Measurements from ENCODE around the gene PLEKHG7. TPM values are rescaled to one million over a fixed set of nuclear protein-coding genes. Genes with fewer than 3 reads are reported as not detected.

Gene PLEKHG7
- total and polyA plus RNA-seq, 10 of the 15 experiments (the other 5 are each of a cell fraction or from before 2014, with no cell fraction given), result 0.16 to 1.3 (median 0.65) TPM; not detected in 1

GRCh38 chr12:92721656-92722055, 18.9 kb downstream of the PLEKHG7 start:
- no peak overlapping the region for H3K9ac ChIP-seq (ENCODE audit: control insufficient read depth, insufficient read depth, low read length)
- in situ Hi-C loops (cut with MboI) (no loop called here), intact Hi-C loops (cut with micrococcal nuclease; ENCODE audit: unreplicated experiment) (no loop called here)
- H3K27ac ChIP-seq (ENCODE audit: control insufficient read depth, insufficient read depth), result no peak overlapping the region
- H4K20me1 ChIP-seq (ENCODE audit: control insufficient read depth, insufficient read depth), result no peaks in the 10 kb centered on the region
- TF ChIP-seq USF1 (IDR thresholded peaks at IDR 0.05; ENCODE audit: borderline replicate concordance, extremely low read length, insufficient read depth, low read depth, low read length) (no peak), SREBF2 (IDR thresholded peaks at IDR 0.05; ENCODE audit: low read length) (no peak), TCF12 (IDR thresholded peaks at IDR 0.05; ENCODE audit: low read depth, low read length) (no peak), POU2F2 (IDR thresholded peaks at IDR 0.05; ENCODE audit: borderline replicate concordance, low read depth, low read length) (no peak), TCF7 (IDR thresholded peaks at IDR 0.05; ENCODE audit: borderline replicate concordance) (no peak), HDAC2 (IDR thresholded peaks at IDR 0.05) (no peak), HCFC1 (IDR thresholded peaks at IDR 0.05; ENCODE audit: low read length) (no peak), RELA (IDR thresholded peaks at IDR 0.05; ENCODE audit: borderline replicate concordance, partially characterized antibody) (no peak), YY1 (IDR thresholded peaks at IDR 0.05; ENCODE audit: low read depth, low read length) (no peak), NFIC (IDR thresholded peaks at IDR 0.05; ENCODE audit: low read depth, low read length) (no peak), E2F4 (IDR thresholded peaks at IDR 0.05; ENCODE audit: low read depth, low read length) (no peak), POLR2AphosphoS2 (IDR thresholded peaks at IDR 0.05; ENCODE audit: low read depth, low read length) (no peak), NKRF (conservative IDR thresholded peaks at IDR 0.05) (no peak), ZNF274 (IDR thresholded peaks at IDR 0.05; ENCODE audit: insufficient read depth, insufficient read length) (no peak), BRCA1 (IDR thresholded peaks at IDR 0.05; ENCODE audit: low read depth, low read length) (no peak), PAX5 (IDR thresholded peaks at IDR 0.05; ENCODE audit: borderline replicate concordance, low read depth, low read length) (no peak), DPF2 (IDR thresholded peaks at IDR 0.05) (no peak), STAT1 (conservative IDR thresholded peaks at IDR 0.05) (no peak)
- ChIA-PET SMC1A (ENCODE audit: uncharacterized antibody, unreplicated experiment) (interaction anchor here (1.0 kb wide), 1 partner anchor 34 kb away, joined by 3 read pairs; no protein-coding TSS in a partner anchor), CTCF (interaction anchor here (0.6 to 1.0 kb wide), 3 partner anchors 96 to 171 kb away, joined by 3 to 5 read pairs (median 3); no protein-coding TSS in a partner anchor), POLR2A (interaction anchor here (0.6 kb wide), 1 partner anchor 162 kb away, joined by 7 read pairs; no protein-coding TSS in a partner anchor), RAD21 (ENCODE audit: unreplicated experiment) (interaction anchor here (0.7 kb wide), 1 partner anchor 62 kb away, joined by 5 read pairs; no protein-coding TSS in a partner anchor)
- H2AFZ ChIP-seq (ENCODE audit: control insufficient read depth, low read depth, low read length), result no peak overlapping the region
- peaks cover 2% of the 10 kb centered on the region for H3K9me3 ChIP-seq (replicated peaks; ENCODE audit: control insufficient read depth, insufficient read depth, low read length)
- no peak overlapping the region for H3K4me3 ChIP-seq
- 94% methylated on average over 1 of the region's 1 CpG for WGBS (ENCODE audit: insufficient coverage, insufficient replicate concordance, low lambda C conversion rate, missing lambda C conversion rate)
- no peaks in the 10 kb centered on the region for H3K36me3 ChIP-seq (ENCODE audit: control insufficient read depth in 2 of 2, insufficient read depth in 2 of 2, low read length in 1 of 2)
- BruUV-seq (replicated peaks), result no TSS peak
- no peak for ATAC-seq
- no peaks in the 10 kb centered on the region for H3K4me1 ChIP-seq (ENCODE audit: control insufficient read depth, insufficient read depth, low read length)
- no peak overlapping the region for H3K4me2 ChIP-seq (ENCODE audit: control insufficient read depth, insufficient read depth)
- no peaks in the 10 kb centered on the region for H3K79me2 ChIP-seq (ENCODE audit: control insufficient read depth, insufficient read depth, low read length)
- no peaks in the 10 kb centered on the region for H3K27me3 ChIP-seq (replicated peaks in 1 of 2; ENCODE audit: control insufficient read depth in 2 of 2, insufficient read depth in 2 of 2, low read length in 1 of 2)
- no peak for FAIRE-seq
- DNase-seq (ENCODE audit: low read depth, low spot score), result no peak
